COR-L47 (cell line): ENCODE measurements around the gene PPP1R9A.

Experiments used
- DNase-seq: peaks from one replicate; lab custom pipeline; 2025; lab: John Stamatoyannopoulos, UW

Gene PPP1R9A

DNA sequence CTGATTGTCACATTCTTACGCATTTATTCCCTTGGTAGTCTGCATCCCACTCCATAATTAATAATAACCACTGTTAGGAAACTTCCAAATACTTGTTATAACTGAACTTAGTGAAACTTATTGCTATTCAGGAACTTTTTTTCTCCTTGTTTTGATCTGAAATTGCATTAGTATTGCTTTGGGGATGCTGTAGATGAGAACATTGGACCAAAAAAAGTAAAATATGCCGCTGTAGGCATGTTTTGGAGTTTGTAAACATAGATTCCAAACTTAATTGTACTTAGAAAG lies 1.7 kb downstream of the PPP1R9A start:
- DNase-seq: no peak

DNA sequence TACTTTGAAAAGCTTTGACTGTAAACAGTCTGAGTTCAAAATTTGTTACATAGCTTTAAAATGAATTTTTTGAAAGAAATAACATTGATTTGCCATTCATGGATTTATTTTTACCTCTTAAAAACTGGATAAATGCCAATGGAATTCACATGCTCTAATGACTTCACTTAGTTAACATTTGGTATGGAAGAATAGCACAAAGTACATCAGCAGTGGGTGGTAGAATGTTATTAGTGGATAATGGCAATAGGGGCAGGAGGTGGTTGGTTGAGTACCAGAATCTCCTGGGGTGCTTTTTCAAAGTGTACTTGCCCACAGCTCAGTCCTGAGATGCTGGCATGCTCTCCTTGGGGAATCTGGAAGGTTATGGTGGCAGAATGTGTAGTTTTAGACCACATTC lies 4.7 kb downstream of the PPP1R9A start:
- no peak for DNase-seq

DNA sequence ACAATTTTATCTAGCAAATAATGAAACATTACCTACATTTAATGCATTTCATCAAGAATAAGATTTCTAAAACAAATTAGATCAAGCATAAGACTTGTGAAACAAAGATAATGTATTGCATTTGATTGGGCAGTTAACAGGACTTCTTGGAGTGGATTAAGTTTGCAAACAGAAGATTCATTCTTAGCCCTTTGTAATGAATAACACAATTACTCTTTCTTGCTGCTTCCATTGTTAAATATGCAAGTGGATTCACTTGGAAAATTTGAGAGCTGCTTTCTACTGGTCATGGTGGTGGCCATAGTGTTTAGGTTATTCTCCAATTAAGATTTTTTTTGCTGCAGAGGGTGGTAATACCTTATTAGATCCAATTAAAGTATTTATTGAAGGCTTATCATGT lies 6.0 kb downstream of the PPP1R9A start:
- DNase-seq: no peak

DNA sequence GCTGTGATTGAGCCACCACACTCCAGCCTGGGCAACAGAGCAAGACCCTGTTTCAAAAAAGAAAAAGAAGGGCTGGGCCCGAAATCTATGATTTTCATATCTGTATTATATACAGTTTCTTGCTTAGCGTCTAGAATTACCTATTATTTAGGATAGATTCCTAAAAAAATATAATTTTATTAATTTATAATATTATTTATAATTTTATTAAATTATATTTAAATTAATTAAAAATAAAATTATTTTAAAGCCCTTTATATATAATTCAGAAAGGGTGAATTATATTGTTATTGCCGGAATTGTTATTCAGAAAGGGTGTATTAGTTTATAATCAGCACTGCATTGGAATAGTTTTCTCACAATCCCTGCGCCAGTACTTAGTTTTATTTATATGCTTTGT lies 14.5 kb downstream of the PPP1R9A start:
- no peak for DNase-seq

DNA sequence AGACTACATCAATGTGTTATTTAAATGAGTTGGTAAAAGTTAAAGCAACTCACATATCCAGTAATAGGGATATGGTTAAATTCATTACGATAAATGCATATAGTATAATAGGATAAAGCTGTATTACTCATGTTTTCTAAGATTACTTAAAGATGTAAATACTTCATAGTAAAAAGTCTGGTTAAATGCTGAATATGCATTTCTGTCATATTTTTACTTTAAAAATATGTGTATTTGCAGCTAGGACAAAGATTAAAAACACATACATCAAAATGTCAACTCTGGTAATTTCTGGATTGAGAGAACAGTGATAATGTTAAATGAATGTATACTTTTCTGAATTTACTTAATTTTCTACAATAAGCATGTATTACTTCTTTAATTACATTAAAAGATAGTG lies 15.1 kb downstream of the PPP1R9A start:
- DNase-seq: no peak

DNA sequence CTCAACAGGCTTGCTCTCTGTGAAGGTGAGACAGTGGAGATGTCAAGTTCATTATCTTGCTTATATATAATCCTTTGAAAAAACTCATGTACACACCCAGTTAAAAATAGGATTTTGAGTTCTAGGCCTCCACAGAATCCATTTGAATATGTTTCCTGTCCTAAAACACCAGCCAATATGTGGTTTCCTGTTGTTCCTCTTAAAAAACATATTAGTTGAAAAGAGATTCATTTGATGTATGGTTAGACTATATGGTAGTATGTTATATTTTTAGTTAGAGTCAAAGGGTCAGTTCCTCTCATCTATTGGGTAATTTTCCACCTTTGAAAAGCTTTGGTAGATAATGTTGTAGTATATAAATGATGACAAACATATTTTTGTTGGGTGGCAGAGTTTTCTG lies 16.0 kb downstream of the PPP1R9A start:
- DNase-seq: no peak

DNA sequence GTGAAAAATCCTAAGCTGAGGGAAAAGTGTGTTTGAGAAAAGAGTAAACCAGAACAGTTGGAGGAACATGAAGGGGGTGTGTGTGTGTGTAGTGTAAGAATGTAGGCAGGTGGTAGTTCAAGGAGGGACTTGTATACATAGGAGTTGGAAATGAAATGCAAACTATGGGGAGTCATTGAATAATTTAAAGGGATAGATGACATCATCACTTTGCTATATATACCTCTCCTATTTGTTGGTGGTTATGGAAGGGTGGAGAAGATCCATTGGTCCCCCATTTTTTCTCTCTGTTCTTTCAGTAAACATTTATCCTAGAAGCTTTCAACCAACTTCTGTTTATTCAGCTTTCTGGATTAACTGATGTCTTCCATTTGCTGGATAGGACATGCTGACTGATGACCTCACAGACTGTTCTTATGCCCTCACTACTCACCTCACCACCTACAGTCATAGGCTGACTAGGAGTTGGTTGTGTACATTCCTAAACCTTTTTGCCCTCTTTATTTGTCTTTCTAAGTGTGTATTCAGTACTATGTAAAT lies 20.8 kb downstream of the PPP1R9A start:
- no peak for DNase-seq

DNA sequence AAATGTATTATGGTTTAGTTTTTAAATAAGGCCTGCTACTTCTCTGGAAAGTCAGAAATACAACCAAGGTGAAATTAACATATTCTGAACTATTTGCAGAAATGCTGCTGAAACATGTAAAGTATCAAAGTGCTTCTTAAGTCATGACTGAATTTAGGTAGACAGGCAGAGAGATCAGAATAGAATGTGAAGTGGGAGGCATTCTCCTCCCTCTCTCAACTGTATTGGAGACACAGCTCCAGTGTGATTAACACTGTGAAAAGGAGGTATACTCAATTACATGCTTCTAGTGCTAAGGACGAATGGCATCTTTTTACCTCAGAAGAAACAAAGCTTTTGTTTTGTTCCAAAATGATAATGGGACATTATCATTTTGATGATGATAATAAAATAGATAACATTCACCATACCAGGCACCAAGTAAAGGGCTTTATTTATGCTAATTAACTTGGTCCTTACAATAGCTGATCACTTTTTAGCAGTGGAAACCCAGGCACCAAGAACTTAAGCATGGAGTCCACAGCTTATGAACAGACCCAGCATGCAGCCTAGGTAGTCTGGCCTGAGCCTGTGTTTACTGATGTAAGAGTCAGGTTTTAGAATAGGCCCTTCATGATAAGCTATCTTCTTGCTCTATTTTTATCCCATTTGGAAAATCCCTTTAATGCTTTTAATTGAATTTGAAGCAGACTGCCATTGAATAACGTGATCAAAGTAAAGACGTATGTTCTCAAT lies 26.0 kb downstream of the PPP1R9A start:
- no peak for DNase-seq

DNA sequence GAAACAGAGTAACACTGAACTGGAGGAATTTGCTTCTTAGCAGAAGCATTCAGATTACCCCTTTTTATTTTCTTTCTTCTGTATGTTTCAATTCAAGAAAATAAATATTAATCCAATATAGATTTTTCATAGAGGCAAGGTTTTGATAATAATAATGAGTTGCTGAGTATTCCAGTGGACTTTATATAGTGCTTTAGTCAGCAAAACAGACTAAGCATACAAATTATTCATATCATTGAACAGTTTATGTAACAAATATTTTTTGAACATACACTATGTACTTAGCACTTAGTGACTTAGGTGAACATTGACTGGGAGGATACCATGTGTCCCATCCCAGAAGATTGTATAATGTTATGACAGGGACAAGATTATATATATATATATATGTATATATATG lies 32.0 kb downstream of the PPP1R9A start:
- DNase-seq: no peak

DNA sequence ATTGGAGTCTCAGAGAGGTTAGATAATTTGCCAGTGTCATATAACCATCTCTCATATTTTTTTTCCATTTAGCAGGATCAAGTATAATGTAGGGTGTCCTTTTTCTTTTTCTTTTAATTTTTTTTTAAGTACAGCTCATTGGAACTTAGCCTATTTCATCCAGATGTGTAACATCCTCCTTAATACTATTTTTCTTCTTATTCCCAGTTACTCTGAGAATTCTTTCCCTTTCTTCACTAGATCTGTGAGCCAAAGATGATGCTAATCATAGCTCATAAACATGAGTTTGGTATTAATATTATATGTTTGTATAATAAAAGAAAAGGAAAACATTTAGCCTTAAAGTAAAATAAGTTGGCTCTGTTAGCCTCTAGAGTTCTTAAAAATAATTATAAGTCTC lies 32.8 kb downstream of the PPP1R9A start:
- DNase-seq: no peak

DNA sequence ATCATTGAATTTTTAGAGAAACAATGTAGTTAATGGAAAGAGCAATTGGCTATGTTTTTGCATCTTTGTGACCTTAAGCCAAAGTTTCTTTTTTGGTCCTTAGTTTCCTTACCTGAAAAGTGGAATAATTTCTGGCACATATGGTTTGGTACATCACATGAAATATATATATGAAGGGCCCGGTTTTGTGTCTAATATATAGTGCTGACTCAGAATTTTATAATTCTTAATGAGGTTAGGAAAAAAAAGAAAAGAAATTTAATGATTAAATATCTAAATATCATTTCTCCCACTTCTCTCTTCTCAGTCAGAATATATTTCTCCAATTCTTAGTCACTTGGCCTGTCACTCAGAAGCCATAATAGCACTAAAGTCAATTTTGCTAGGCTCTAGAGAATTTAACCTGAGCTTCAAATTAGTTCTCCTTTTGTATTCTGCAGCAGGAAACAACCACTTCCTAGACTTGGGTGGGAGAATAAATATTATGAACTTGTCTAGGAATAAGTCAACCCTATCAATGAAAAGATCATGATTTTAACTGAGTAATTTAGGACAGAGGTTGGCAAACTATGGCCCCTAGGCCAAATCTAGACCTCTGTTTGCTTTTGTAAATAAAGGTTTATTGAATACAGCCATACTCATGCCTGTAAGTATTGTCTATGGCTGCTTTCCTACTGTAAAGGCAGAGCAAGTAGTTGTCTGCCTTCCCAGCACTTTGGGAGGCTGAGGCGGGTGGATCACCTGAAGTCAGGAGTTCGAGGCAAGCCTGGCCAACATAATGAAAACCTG lies 34.6 kb downstream of the PPP1R9A start:
- no peak for DNase-seq

DNA sequence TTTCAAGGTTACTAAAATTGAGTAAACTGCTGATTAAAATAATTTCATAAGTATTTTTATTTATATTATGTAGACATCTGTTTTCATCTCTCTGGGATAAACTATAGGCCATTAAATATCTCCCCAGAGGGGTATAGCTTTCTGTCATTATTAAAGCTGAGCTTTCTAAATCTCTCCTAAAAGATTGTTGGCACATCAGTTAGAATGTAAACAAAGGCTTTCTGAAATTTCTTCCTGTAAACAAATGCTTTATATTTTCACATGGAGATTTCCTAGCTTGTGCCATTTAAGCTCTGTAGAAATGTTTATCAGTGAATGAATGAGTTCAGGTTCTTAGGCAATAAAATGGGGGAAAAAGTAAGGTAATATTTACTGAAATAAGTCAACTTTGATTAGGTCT lies 35.7 kb downstream of the PPP1R9A start:
- DNase-seq: no peak

DNA sequence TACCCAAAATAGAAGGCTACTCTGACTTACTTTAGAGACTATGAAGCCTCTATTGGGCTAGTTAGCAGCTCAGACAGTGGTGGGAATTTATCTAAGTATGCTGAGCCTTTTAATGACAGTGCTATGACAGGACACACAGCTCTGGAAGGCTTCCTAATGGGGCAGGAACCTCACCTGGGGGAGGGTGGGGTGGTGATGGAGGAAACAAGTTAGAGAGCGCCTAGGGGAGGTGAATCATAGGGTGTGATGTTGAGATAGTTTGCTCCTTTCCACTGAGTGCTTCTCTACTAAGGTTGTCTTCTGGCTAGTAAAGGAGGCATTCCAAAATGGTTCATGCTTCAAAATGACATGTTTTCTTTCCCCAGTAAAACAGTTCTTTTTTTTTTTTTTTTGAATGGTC lies 42.1 kb downstream of the PPP1R9A start:
- DNase-seq: no peak

DNA sequence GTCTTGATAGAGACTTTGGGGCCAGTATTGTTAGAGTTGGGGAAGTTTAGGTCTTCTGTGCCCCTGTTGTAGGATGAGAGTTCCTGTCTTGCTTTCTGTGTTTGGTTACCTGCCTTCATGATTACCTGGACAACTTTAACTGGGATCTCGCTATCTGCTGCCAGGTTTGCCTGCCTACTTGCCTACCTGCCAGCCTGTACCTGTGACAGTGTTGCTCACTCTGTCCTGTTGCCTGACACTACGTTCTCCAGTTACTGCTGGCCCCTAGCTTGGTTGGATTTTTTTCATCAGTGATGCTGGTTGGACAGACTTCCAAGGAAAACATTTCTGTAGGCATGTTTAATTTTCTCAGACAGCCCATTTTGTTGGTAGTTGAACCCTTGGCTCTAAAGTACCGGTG lies 48.4 kb downstream of the PPP1R9A start:
- DNase-seq: no peak

DNA sequence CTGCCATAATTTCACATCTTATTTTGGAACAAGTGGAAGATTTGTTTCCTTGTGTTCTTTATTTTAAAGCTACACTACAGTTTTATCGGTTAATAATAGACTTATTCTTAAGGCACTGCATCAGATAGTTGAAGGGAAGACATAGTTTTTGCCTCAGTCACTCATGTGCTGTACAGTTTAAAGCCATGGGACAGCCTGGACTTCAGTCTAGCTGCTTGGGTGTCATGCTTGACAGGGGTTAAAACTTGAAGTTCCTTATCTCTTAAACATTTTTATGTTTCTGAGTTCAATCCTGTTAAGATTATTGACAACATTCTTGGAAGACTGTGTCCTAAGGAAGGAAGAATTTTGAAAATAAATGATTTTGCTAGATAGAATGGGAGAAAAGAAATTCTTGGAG lies 49.7 kb downstream of the PPP1R9A start:
- no peak for DNase-seq

DNA sequence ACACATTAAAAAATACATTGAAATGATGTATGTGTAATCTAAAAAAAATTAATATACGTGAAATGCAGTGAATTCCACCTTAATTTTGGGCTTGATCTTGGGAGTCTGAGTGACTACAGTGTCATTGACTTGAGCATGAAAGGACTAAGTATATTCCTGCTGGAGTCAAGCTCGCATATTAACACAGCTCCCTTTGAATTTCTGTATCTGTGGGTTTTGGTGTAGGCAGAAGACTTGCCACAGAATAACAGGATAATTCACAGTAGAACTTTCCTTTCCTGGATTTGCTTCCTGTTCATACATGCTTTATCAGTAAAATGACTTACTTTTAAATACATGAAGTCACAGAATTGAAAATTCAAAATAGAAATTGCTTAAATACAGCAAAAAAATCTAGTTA lies 55.3 kb downstream of the PPP1R9A start:
- no peak for DNase-seq

DNA sequence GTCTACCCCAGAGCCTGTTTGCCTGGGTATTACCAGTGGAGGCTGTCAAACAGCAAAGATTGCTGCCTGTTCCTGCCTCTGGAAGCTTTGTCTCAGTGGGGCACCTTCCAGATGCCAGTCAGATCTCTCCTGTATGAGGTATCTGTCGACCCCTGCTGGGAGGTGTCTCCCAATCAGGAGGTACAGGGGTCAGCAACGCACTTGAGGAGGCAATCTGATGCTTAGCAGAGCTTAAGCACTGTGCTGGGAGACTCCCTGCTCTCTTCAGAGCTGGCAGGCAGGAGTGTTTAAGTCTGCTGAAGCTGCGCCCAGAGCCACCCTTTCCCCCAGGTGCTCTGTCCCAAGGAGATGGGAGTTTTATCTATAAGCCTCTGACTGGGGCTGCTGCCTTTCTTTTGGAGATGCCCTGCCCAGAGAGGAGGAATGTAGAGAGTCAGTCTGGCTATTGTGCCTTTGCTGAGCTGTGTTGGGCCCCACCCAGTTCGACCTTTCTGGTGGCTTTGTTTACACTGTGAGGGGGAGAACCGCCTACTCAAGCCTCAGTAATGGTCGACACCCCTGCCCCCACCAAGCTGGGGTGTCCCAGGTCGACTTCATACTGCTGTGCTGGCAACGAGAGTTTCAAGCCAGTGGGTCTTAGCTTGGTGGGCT lies 62.2 kb downstream of the PPP1R9A start:
- no peak for DNase-seq

DNA sequence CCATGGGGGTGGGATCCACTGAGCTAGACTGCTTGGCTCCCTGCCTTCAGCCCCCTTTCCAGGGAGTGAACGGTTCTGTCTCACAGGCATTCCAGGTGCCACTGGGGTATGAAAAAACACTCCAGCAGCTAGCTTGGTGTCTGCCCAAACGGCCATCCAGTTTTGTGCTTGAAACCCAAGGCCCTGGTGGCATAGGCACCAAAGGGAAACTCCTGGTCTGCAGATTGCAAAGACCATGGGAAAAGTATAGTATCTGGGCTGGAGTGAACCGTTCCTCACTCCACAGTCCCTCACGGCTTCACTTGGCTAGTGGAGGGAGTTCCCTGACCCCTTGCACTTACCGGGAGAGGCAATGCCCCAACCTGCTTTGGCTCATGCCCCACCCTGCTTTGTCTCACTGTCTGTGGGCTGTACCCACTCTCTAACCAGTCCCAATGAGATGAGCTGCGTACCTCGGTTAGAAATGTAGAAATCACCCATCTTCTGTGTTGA lies 62.7 kb downstream of the PPP1R9A start:
- no peak for DNase-seq

DNA sequence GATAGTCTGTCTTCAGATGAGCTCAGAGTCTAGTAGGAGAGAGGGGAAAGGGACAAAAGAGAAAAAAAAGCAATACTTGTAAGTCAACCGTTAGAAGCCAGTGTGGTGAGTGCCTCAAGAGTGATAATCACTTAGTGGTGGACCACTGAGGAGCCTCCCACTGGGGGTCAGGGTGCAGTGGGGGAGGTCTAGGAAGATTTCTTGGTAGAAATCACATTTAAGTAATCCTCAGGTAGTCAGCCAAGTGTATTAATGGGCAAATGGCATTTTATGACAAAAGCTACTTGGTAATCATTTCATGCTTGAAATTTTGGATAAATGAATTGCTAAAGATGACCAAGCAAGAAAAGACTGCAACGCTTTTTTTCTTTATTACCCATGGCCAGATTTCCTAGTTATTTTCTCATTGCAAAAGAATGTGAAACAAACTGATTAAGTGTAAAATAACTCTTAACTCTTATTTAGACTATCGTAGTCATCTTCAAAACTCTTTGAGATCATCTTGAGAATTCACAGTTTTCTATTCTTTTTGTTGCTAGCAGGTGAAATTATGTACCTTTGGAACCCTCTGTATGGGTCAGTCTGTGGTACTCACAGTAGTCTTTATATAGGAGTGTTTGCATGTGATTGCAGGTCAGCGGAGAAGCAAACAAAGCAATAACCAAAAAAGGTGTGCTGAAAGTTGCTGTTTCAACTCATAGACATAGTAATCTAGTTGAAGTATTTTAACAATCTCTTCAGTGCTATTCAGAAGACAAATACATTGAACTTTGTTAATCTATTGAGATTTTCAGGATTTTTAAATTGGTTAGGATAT lies 63.9 kb downstream of the PPP1R9A start:
- DNase-seq: no peak

DNA sequence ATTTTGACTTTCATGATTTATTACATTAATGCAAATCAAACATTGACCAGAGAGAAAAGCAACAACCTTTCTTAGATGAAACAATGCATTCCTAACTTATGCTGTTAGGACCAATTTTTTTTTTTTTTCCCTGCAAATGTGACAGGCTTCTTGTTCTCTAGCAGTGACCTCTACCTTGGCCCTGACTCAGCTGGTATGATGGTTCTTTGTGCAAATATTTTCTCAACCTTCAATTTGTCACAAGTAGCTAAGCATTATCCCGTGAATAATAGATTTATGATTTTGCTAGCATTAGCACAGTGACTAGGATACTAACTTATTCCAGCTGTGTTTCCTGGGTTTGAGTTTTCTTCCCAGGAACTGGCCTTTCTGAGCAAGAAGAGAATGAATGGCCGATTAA lies 64.9 kb downstream of the PPP1R9A start:
- DNase-seq: no peak

DNA sequence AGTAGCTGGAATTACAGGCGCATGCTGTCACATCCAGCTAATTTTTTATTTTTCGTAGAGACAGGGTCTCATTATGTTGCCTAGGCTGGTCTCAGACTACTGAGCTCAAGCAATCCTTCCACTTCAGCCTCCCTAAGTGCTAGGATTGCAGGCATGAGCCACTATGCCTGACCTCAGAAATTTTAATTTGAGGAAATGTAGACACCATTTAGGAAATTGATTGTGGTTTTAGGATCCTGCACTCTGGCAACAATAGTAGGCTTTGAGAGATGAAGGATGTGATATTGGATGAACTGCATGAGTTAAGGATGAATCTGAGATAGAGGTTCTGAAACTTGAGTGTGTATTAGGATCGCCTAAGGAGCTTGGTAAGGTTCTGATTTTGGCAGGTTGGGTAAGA lies 66.5 kb downstream of the PPP1R9A start:
- DNase-seq: no peak

DNA sequence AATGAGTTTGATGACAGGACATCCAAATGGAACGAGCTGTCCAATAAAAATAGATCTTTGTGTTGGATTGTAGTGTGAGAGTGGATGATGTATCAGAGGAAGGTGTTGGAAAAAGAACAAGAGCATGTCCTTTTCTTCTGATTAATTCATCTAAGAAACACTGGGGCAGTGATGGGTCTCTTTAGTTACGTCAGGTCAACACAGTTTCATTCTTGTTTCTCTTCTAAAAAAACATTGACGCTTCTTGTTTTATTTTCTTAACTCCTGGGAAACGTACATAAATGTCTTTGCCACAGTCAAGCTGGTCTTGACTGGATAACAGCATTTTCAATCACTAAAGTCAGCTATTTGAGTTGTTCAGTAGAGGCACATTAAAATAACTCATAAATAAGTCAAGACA lies 67.0 kb downstream of the PPP1R9A start:
- DNase-seq: no peak
